Stimulated activated naive CD8-positive, alpha-beta T cell treated with anti-CD3 and anti-CD28 coated beads, Interleukin-15, Interleukin-2, amounts not matched to agents 100 ng/mL and 50 ng/mL, for 24 hours (primary cell): Measurements from ENCODE around the gene BNIP1.

Experiments
- H3K27ac Mint-ChIP-seq: one replicate; pipeline ENCODE4 v1.8.0; 2021; ENCODE audit warnings: mild to moderate bottlenecking, mixed read lengths
- H3K27me3 Mint-ChIP-seq: one replicate; pipeline ENCODE4 v1.8.0; 2021; ENCODE audit warnings: mixed read lengths
- H3K36me3 Mint-ChIP-seq: one replicate; pipeline ENCODE4 v1.8.0; 2021; ENCODE audit warnings: low read depth, mixed read lengths
- H3K4me1 Mint-ChIP-seq: one replicate; pipeline ENCODE4 v1.8.0; 2021; ENCODE audit warnings: low read depth, mixed read lengths
- H3K4me3 Mint-ChIP-seq: one replicate; pipeline ENCODE4 v1.8.0; 2021; ENCODE audit warnings: mild to moderate bottlenecking, mixed read lengths
- H3K9me3 Mint-ChIP-seq: one replicate; pipeline ENCODE4 v1.8.0; 2021; ENCODE audit warnings: mixed read lengths

BNIP1 gene

GRCh38 chr5:173191015-173191414 is 46.7 kb downstream of the BNIP1 start:
- no peaks in the 10 kb centered on the region for H3K4me1 Mint-ChIP-seq
- no peak overlapping the region for H3K4me3 Mint-ChIP-seq
- no peak overlapping the region for H3K27ac Mint-ChIP-seq
- no peaks in the 10 kb centered on the region for H3K27me3 Mint-ChIP-seq
- no peaks in the 10 kb centered on the region for H3K9me3 Mint-ChIP-seq
- H3K36me3 Mint-ChIP-seq, result no peaks in the 10 kb centered on the region

- Mint-ChIP-seq H3K9me3 (no peaks in the 10 kb centered on the region), H3K27ac (no peak overlapping the region), H3K27me3 (no peaks in the 10 kb centered on the region), H3K4me3 (no peak overlapping the region), H3K36me3 (no peaks in the 10 kb centered on the region), H3K4me1 (no peaks in the 10 kb centered on the region)
Measured at GRCh38 chr5:173191561-173191960, 47.2 kb downstream of the BNIP1 start.

DNA sequence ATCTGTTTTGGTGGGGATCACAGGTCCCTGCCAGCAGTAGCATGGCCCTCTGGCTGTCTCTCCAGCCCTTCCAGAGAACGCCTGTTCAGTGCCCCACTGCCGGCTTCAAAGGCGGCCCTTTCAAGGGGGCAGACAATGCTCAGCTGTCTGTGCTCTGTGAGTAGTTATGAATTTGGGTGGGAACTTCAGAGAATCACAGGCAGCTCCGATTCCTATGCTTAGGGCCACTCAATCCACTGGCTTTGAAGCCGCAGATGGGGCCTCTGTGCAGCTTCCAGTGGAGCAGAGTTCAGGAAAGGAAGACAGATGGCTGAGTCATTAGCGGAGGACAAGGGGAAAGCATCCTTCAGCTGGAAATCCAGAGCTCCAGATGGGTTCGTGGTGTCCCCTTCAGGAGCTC is 48.2 kb downstream of the BNIP1 start:
- Mint-ChIP-seq H3K4me3 (no peak overlapping the region), H3K9me3 (no peaks in the 10 kb centered on the region), H3K4me1 (no peaks in the 10 kb centered on the region), H3K36me3 (no peaks in the 10 kb centered on the region), H3K27ac (no peak overlapping the region), H3K27me3 (no peaks in the 10 kb centered on the region)

DNA sequence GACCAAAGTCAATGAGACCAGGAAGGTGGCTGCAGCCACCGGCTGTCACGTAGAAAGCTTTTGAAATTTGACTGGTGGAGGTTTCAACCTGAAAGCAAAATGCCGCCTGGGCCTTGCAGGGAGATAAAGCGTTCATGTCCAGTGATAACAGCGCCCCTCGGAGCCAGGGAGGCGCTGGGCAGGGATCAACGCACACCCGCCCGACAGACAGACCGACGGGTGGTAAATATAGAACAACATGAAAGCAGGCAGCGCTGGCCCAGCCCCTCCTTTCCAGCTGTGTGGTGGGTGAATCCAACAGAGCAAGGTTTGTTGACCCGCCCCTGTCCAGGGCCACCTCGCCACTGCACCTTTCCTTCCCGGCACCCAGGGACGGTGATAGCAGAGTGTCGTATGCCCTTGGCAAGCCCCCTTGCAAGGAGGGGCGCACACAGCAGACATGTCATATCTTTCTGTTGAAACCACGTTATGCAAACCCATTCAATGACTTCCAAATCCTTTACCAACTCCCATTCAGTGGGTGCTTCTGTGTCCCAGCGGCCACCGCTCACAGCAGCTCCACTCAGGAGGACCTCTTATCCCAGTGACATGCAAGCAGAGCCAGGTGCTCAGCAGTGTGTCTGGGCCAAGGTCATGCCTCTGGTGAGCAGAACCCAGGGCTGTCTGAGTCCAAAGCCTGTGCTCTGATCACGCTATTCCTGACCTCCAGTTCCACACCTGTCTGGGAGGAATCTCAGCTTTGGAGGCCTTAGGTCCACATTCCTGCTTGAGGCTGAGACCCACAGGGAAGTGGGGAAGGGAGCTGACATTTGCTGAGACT is 52.0 kb downstream of the BNIP1 start:
- Mint-ChIP-seq H3K4me3 (no peak overlapping the region), H3K36me3 (peaks cover 3% of the 10 kb centered on the region), H3K4me1 (no peaks in the 10 kb centered on the region), H3K27ac (no peak overlapping the region), H3K9me3 (peaks cover 5% of the 10 kb centered on the region), H3K27me3 (peaks cover 9% of the 10 kb centered on the region)

DNA sequence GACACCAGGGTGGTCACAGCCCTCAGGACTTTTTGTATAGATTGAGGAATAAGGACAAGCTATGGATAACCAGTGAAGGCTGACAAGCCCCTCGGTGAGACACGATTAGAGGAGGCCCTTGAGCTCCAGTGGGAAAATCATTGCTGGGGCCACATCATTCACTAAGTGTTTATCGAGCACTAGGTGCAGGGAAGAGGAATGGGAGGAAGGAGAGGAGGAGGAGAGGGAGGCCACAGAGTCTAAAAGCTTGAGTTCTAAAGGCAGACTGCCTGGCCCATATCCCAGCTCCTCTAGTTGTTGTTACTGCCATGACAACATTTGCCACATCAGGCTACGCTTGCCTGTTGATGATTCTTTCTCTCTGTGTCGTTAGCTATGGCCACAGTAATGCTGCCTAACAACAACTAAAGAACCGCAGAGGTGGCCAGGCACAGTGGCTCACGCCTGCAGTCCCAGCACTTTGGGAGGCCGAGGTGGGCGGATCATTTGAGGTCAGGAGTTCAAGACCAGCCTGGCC is 53.1 kb downstream of the BNIP1 start:
- Mint-ChIP-seq H3K27ac (no peak overlapping the region), H3K27me3 (peaks cover 13% of the 10 kb centered on the region), H3K4me1 (no peaks in the 10 kb centered on the region), H3K36me3 (peaks cover 3% of the 10 kb centered on the region), H3K9me3 (peaks cover 5% of the 10 kb centered on the region), H3K4me3 (no peak overlapping the region)

- H3K4me1 Mint-ChIP-seq, result no peaks in the 10 kb centered on the region
- H3K36me3 Mint-ChIP-seq, result peaks cover 3% of the 10 kb centered on the region
- no peak overlapping the region for H3K27ac Mint-ChIP-seq
- no peak overlapping the region for H3K4me3 Mint-ChIP-seq
- H3K27me3 Mint-ChIP-seq, result peaks cover 18% of the 10 kb centered on the region
- peaks cover 5% of the 10 kb centered on the region for H3K9me3 Mint-ChIP-seq
Measured at GRCh38 chr5:173198049-173198448, 53.7 kb downstream of the BNIP1 start.

GRCh38 chr5:173200356-173200755 is 56.0 kb downstream of the BNIP1 start:
- no peak overlapping the region for H3K4me3 Mint-ChIP-seq
- H3K27ac Mint-ChIP-seq, result no peak overlapping the region
- H3K27me3 Mint-ChIP-seq, result peaks cover 32% of the 10 kb centered on the region
- H3K4me1 Mint-ChIP-seq, result no peaks in the 10 kb centered on the region
- H3K36me3 Mint-ChIP-seq, result peaks cover 3% of the 10 kb centered on the region
- H3K9me3 Mint-ChIP-seq, result peaks cover 5% of the 10 kb centered on the region

DNA sequence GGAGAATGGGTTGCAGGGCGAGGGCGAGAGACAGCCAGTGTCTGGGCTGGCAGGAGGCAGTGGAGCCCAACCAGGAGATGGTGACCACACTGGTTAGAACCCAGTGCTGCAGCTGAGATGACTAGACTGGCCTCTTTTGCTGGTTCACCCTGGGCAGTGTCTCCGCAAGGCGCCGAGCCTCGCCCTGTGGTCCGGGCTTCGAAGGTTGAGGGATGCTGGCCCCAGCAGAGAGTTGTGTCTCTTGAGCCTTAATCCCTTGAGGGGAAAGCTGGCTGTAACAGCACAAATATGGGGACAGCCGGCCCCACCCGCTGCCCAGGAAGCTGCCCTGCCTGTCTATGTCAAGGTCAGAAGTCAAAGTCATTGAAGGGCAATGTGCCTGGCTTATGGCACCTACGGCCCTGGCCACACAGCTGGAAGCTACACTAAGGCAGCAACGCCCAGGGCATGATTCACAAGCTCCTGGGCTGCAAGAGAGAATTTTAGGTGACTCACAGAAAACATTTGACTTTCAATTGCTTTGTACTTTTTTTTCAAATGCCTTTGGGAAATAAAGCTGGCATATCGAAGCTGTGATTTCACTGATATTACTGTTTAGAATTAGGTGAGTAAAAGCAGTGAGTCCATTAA is 57.4 kb downstream of the BNIP1 start:
- H3K4me3 Mint-ChIP-seq, result no peak overlapping the region
- no peaks in the 10 kb centered on the region for H3K4me1 Mint-ChIP-seq
- H3K9me3 Mint-ChIP-seq, result peaks cover 5% of the 10 kb centered on the region
- peaks cover 3% of the 10 kb centered on the region for H3K36me3 Mint-ChIP-seq
- peaks cover 41% of the 10 kb centered on the region for H3K27me3 Mint-ChIP-seq
- no peak overlapping the region for H3K27ac Mint-ChIP-seq

DNA sequence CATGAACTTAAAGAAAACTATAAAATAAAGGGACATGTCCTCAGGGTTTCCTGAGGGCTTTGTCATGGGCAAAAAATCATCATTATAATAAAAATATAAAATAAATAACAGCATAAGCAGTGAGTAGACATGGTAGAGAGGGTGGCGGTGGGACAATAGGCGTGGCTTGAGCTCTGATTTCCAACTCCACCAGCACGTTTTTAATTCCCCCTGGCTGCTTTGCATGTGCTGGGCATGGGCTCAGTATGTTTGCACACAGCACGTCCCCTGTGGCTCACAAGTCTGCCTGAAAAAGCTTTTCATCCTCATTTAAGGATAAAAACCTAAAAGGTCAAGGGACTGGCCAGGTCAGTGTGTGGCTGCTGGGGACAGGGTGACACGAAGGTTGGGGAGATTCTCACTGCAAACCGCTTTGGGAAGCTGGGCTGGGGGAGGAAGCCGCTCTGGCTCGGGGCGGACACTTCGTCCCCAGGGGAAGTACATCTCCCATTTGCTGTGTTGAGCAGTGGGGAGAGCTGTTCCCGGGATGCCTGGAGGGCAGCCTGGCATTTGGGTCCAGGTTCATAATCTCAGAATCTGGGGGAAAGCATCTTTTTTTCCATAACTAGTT is 58.0 kb downstream of the BNIP1 start:
- no peak overlapping the region for H3K27ac Mint-ChIP-seq
- H3K4me3 Mint-ChIP-seq, result no peak overlapping the region
- peaks cover 44% of the 10 kb centered on the region for H3K27me3 Mint-ChIP-seq
- peaks cover 5% of the 10 kb centered on the region for H3K9me3 Mint-ChIP-seq
- H3K4me1 Mint-ChIP-seq, result no peaks in the 10 kb centered on the region
- H3K36me3 Mint-ChIP-seq, result peaks cover 3% of the 10 kb centered on the region

DNA sequence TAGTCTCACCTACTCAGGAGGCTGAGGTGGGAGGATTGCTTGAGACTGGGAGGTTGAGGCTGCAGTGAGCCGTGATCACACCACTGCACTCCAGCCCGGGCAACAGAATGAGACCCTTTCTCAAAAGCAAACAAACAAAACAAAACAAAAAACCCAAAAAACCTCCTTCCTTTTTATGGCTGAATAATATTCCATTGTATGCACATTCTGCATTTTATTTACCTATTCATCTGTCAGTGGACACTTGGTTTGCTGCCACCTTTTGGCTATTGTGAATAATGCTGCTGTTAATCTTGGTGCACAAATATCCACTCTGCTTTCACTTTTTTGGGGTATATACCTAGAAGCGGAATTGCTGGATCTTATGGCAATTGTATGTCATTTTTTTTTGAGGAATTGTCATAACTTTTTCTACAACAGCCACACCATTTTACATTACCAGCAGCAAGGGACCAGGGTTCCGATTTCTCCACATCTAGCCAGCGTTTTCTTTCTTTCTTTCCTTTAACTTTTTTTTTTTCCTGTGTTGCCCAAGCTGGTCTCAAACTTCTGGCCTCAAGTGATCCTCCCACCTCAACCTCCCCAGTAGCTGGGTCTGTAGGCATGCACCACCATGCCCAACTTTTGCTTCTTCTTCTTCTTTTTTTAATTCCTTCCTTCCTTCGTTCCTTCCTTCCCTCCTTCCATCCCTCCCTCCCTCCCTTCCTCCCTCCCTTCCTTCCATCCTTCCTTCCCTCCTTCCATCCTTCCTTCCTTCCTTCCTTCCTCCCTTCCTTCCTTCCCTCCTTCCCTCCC is 60.1 kb downstream of the BNIP1 start:
- Mint-ChIP-seq H3K4me1 (no peaks in the 10 kb centered on the region), H3K27ac (no peak overlapping the region), H3K27me3 (peaks cover 54% of the 10 kb centered on the region), H3K36me3 (peaks cover 2% of the 10 kb centered on the region), H3K4me3 (no peak overlapping the region), H3K9me3 (peaks cover 4% of the 10 kb centered on the region)

- H3K36me3 Mint-ChIP-seq, result no peaks in the 10 kb centered on the region
- H3K4me3 Mint-ChIP-seq, result no peak overlapping the region
- no peaks in the 10 kb centered on the region for H3K4me1 Mint-ChIP-seq
- H3K27ac Mint-ChIP-seq, result no peak overlapping the region
- no peaks in the 10 kb centered on the region for H3K9me3 Mint-ChIP-seq
- H3K27me3 Mint-ChIP-seq, result peaks cover 50% of the 10 kb centered on the region
Measured at GRCh38 chr5:173205916-173206315, 61.6 kb downstream of the BNIP1 start.

- no peak overlapping the region for H3K27ac Mint-ChIP-seq
- H3K36me3 Mint-ChIP-seq, result no peaks in the 10 kb centered on the region
Measured at GRCh38 chr5:173208296-173208695, 64.0 kb downstream of the BNIP1 start.

DNA sequence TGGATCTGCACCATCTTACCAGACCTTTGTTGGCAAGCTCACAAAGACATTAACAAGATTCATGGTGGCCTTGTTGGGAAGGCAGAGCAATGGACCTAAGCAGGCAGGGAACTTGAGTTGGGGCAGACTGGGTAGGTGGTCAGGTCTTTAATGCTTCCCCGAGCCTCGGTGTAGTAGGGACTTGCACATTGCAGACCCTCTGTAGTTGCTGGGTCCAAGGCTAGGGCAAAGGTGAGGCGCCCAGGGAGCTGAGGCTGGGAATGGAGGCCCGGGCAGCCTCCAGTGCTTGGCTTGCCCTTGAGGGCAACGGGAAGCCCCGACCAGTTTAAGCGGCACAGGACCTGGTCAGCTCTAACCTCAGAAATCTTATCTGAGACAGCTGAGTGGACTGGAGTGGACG is 66.5 kb downstream of the BNIP1 start:
- Mint-ChIP-seq H3K9me3 (peaks cover 6% of the 10 kb centered on the region), H3K4me3 (no peak overlapping the region), H3K36me3 (no peaks in the 10 kb centered on the region), H3K27ac (no peak overlapping the region), H3K4me1 (no peaks in the 10 kb centered on the region), H3K27me3 (peaks cover 28% of the 10 kb centered on the region)

More at GRCh38 chr5:173208296-173208695, 64.0 kb downstream of the BNIP1 start:
- Mint-ChIP-seq H3K9me3 (peaks cover 6% of the 10 kb centered on the region), H3K4me3 (no peak overlapping the region), H3K27me3 (peaks cover 43% of the 10 kb centered on the region), H3K4me1 (no peaks in the 10 kb centered on the region)

- Mint-ChIP-seq H3K36me3 (no peaks in the 10 kb centered on the region), H3K4me1 (no peaks in the 10 kb centered on the region), H3K27ac (no peak overlapping the region), H3K27me3 (peaks cover 28% of the 10 kb centered on the region), H3K9me3 (peaks cover 6% of the 10 kb centered on the region), H3K4me3 (no peak overlapping the region)
Measured at GRCh38 chr5:173211284-173211683, 67.0 kb downstream of the BNIP1 start.
